Suppressor macrophage (primary cell): ENCODE measurements around the gene RPRD1B.

ENCODE experiments used
- DNase-seq, 4 experiments: peaks; one replicate each; pipeline ENCODE4 v3.0.0-alpha.2; 2020 to 2022

RPRD1B gene

DNA sequence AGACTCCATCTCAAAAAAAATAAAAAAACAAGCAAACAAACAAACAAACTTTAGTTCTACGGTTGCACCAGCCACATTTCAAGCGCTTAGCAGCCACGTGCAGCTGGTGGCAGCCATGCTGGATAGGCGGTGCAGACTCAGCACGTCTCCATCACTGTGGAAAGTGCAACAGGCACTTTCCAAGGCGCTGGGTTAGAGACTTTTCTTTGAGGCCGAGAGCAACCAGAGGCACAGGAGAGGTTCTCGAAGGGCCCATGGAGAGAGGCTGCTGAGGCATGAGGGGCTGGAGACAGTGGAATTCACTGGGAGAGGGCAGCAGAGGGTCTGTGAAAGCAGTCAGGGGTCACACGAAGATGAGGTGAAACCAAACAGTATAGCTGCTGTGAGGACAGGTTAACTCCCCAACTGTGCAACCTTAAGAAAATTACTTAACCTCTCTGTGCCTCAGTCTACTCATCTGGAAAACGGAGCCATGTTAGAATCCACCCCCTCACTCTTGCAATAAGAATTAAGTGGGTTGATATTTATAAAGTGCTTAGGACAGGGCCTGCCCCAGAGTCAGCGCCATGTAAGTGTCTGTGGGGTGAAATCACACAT is 104.0 kb downstream of the RPRD1B start:
- DNase-seq = no peak

GRCh38 chr20:38138086-38138778 is 104.7 kb downstream of the RPRD1B start:
- DNase-seq = no peak

- DNase-seq = no peak
Measured at GRCh38 chr20:38139156-38139912, 105.8 kb downstream of the RPRD1B start.

DNA sequence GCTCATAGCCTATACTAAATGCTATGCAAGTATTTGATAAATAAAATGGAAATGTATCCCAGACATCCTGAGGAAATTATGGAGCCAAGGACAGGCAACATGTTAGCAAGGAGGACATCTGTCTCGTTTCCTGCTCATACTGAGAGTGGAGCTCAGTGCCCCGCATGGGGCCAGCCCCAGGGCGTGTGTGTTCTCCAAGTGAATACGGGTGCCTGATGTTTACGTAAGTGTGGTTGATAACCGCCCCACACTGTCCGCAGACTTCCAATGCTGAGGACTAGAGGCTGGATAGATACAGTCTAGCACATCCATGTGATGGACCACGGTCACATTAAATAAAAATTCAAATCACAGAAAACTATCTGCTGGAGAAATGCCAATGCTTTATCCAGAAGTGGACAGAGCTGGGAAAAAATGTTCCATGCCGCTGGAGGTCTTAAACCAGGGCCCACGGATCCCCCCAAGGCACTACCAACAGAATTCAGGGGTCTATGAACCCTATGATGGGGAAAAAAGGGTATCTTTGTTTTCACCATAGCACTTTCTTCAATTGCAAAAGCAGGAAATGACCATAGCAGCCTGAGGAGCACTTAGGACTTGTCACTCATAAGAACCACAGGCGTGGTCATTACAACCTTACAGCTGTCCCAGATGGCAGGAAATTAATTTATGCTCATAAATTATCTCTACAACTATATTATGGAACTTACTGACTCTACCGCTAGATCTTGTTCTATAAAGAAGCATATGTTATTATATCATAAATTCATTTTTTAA is 106.6 kb downstream of the RPRD1B start:
- no peak for DNase-seq

DNA sequence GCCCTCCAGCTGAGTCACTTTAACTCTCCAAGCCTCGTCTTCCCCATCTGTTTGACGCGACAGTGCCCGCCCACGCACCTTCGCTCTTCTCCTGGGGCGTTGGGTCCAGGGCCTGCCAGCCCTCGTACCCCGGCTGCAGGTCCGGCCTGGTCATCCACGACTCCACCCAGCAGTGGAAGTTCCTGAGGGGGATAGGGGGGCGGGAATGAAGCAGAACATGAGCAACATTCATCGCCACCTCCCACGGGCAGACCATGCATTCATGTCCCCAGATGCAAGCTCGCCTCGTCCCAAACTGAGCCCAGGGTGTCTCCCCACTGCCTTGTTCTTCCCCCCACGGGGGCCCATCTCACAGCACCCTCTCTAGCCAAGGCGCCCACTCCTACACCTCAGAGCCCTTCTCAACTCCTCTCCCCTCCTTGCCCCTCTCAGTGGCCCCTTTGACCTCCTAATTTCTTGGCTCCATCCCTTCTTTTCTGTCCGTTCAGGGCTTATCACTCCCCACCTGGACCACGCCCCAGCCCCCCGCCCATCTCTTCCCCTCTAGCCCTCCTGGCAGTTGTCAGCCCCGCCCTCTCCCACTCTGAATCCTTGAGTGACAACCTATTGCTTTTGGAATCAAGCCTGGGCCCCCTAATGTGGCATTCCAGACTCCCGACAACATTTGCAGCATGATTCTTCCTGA is 107.8 kb downstream of the RPRD1B start:
- DNase-seq = peak in 3 of 4 experiments; percentile 42 to 75 (median 53)
